Upper lobe of left lung (tissue), 4 donors: ENCODE measurements around the gene PAQR5.
"Not testable (repeated sequence)": the region's sequence is repeated elsewhere in the genome, so short reads cannot be mapped to it uniquely, and the experiment has no call there.

ENCODE experiments used
- EP300 ChIP-seq, 4 donors: sonication (generic); formaldehyde crosslinking; IDR thresholded peaks; one replicate each; pipeline ENCODE4 v1.5.1; 2017; ENCODE audit warnings: antibody characterized with exemption in 4 of 4, control low read depth in 2 of 4
- POLR2A ChIP-seq, 4 donors: fragments of 450-650 bp; IDR thresholded peaks; one replicate each; pipeline ENCODE4 v1.5.1; 2016 to 2017; ENCODE audit warnings: antibody characterized with exemption in 4 of 4, mild to moderate bottlenecking in 2 of 4
- POLR2AphosphoS5 ChIP-seq, 2 donors: sonication (generic); formaldehyde crosslinking; IDR thresholded peaks; one replicate each; pipeline ENCODE4 v1.5.1; 2017; ENCODE audit warnings: antibody characterized with exemption in 2 of 2
- TF ChIP-seq, protein P1 (sequence below), 6 experiments: fragments of 450-650 bp in 4 of 6; fragments of 200-600 bp in 2 of 6; sonication (generic) in 2 of 6; IDR thresholded peaks; one replicate each; pipeline ENCODE4 v1.5.1; 2016 to 2019; ENCODE audit warnings: antibody characterized with exemption in 6 of 6

DNA sequence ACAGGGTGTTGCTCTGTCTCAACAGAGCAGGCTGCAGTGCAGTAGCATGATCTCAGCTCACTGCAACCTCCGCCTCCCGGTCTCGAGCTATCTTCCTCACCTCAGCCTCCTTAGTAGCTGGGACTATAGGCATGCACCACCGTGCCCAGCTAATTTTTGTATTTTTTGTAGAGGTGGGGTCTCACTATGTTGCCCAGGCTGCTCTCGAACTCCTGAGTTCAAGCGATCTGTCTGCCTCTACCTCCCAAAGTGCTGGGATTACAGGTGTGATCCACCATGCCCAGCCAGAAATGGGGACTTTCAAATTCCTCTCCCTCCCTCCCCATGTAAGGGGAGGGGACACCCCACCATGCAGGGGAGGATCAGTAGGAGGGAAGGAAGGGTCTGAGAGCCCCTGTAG lies 3.4 kb downstream of the PAQR5 start:
- TF ChIP-seq POLR2A, POLR2AphosphoS5, EP300 (IDR thresholded peaks at IDR 0.05): not testable (repeated sequence)
- TF ChIP-seq, protein P1, sequence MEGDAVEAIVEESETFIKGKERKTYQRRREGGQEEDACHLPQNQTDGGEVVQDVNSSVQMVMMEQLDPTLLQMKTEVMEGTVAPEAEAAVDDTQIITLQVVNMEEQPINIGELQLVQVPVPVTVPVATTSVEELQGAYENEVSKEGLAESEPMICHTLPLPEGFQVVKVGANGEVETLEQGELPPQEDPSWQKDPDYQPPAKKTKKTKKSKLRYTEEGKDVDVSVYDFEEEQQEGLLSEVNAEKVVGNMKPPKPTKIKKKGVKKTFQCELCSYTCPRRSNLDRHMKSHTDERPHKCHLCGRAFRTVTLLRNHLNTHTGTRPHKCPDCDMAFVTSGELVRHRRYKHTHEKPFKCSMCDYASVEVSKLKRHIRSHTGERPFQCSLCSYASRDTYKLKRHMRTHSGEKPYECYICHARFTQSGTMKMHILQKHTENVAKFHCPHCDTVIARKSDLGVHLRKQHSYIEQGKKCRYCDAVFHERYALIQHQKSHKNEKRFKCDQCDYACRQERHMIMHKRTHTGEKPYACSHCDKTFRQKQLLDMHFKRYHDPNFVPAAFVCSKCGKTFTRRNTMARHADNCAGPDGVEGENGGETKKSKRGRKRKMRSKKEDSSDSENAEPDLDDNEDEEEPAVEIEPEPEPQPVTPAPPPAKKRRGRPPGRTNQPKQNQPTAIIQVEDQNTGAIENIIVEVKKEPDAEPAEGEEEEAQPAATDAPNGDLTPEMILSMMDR (IDR thresholded peaks at IDR 0.05), result not testable (repeated sequence)
